ENCODE measurements around the gene ZNF664. TPM values are rescaled to one million over a fixed set of nuclear protein-coding genes. Genes with fewer than 3 reads are reported as not detected.

Gene ZNF664
- total and polyA plus RNA-seq, 9 of the 15 experiments (the other 6 are each of a cell fraction or from before 2014, with no cell fraction given), result 3.3 to 101 (median 63.6) TPM

DNA sequence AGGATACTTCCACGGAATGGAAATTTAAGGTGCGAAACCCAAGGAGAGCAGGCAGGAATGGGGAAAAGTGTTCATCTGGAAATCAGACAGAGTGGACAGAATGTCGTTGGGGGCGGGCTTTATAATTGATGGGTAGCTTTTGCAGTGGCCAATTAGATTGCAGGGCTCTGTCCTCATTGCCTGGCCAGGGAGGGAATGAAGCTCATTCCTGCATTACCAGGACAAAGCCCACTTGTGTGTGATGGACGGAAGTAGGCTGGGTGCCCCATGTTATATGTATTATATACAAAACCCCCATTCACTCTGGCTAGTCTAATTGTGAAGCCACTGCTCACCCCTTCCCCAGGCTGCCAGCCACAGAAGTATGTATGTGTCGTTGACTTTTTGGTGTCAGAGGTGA lies 23.6 kb downstream of the ZNF664 start (continued):
- no peak for TF ChIP-seq ZNF764 (CRISPR knock-in tag; IDR thresholded peaks at IDR 0.05; ENCODE audit: low read depth)
- TF ChIP-seq MAZ (CRISPR knock-in tag; conservative IDR thresholded peaks at IDR 0.05 in 1 of 2, IDR thresholded peaks at IDR 0.05 in 1 of 2), result no peak
- TF ChIP-seq BMI1 (IDR thresholded peaks at IDR 0.05; ENCODE audit: low read length), result no peak
- TF ChIP-seq, protein P1, sequence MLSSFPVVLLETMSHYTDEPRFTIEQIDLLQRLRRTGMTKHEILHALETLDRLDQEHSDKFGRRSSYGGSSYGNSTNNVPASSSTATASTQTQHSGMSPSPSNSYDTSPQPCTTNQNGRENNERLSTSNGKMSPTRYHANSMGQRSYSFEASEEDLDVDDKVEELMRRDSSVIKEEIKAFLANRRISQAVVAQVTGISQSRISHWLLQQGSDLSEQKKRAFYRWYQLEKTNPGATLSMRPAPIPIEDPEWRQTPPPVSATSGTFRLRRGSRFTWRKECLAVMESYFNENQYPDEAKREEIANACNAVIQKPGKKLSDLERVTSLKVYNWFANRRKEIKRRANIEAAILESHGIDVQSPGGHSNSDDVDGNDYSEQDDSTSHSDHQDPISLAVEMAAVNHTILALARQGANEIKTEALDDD (IDR thresholded peaks at IDR 0.05), result no peak
- TF ChIP-seq KDM2B (CRISPR knock-in tag; IDR thresholded peaks at IDR 0.05), result no peak
- no peak for TF ChIP-seq SLC30A9 (CRISPR knock-in tag; IDR thresholded peaks at IDR 0.05)
- no peak for TF ChIP-seq ZNF699 (CRISPR knock-in tag; IDR thresholded peaks at IDR 0.05; ENCODE audit: insufficient replicate concordance)
- no peak for TF ChIP-seq POLR2G (IDR thresholded peaks at IDR 0.05; ENCODE audit: low read depth, low read length)
- TF ChIP-seq, protein P2, sequence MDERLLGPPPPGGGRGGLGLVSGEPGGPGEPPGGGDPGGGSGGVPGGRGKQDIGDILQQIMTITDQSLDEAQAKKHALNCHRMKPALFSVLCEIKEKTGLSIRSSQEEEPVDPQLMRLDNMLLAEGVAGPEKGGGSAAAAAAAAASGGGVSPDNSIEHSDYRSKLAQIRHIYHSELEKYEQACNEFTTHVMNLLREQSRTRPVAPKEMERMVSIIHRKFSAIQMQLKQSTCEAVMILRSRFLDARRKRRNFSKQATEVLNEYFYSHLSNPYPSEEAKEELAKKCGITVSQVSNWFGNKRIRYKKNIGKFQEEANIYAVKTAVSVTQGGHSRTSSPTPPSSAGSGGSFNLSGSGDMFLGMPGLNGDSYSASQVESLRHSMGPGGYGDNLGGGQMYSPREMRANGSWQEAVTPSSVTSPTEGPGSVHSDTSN (CRISPR knock-in tag; IDR thresholded peaks at IDR 0.05; ENCODE audit: low read depth), result no peak
- TF ChIP-seq, protein P2 (tag; conservative IDR thresholded peaks at IDR 0.05; ENCODE audit: low read depth), result 0 out of 2 replicates have a peak, but pooled peaks have one; percentile 24
